Measurements from ENCODE around the gene TMEM109.

The TMEM109 gene

GRCh38 chr11:60913793-60914632 lies at the start of gene TMEM109:
TMEM109 (plus strand) TSS chr11:60914158; CDS start chr11:60919694, 5,536 bp downstream.
- peak; percentile 67 to 70 (median 68) for DNase-seq (ENCODE audit: low read depth in 2 of 3, low spot score in 2 of 3)

GRCh38 chr11:60864856-60865513 lies 49.0 kb upstream of the TMEM109 start:
- no peak for DNase-seq (ENCODE audit: low read depth in 2 of 3, low spot score in 2 of 3)

- no peak for DNase-seq (ENCODE audit: low read depth in 2 of 3, low spot score in 2 of 3)
Observed at GRCh38 chr11:60866911-60867870, 46.8 kb upstream of the TMEM109 start, which contains the start of gene ZP1. ZP1 (plus strand) TSS chr11:60867542; CDS start chr11:60867562, 20 bp downstream.

- DNase-seq (ENCODE audit: low read depth in 2 of 3, low spot score in 2 of 3), result no peak
Observed at GRCh38 chr11:60867871-60868681, 45.9 kb upstream of the TMEM109 start.

- no peak for DNase-seq (ENCODE audit: low read depth in 2 of 3, low spot score in 2 of 3)
Observed at GRCh38 chr11:60868682-60869450, 45.1 kb upstream of the TMEM109 start.

- DNase-seq (ENCODE audit: low read depth in 2 of 3, low spot score in 2 of 3), result no peak
Observed at GRCh38 chr11:60869451-60869825, 44.5 kb upstream of the TMEM109 start.

GRCh38 chr11:60870276-60870675 lies 43.7 kb upstream of the TMEM109 start:
- DNase-seq (ENCODE audit: low read depth in 2 of 3, low spot score in 2 of 3), result no peak

GRCh38 chr11:60870733-60871377 lies 43.1 kb upstream of the TMEM109 start:
- DNase-seq (ENCODE audit: low read depth in 2 of 3, low spot score in 2 of 3), result no peak

GRCh38 chr11:60871378-60872061 lies 42.4 kb upstream of the TMEM109 start:
- no peak for DNase-seq (ENCODE audit: low read depth in 2 of 3, low spot score in 2 of 3)

- no peak for DNase-seq (ENCODE audit: low read depth in 2 of 3, low spot score in 2 of 3)
Observed at GRCh38 chr11:60872124-60872960, 41.6 kb upstream of the TMEM109 start.

- no peak for DNase-seq (ENCODE audit: low read depth in 2 of 3, low spot score in 2 of 3)
Observed at GRCh38 chr11:60872961-60873524, 40.9 kb upstream of the TMEM109 start.

- DNase-seq (ENCODE audit: low read depth in 2 of 3, low spot score in 2 of 3), result no peak
Observed at GRCh38 chr11:60873533-60873932, 40.4 kb upstream of the TMEM109 start.

GRCh38 chr11:60874421-60875365 lies 39.3 kb upstream of the TMEM109 start:
- DNase-seq (ENCODE audit: low read depth in 2 of 3, low spot score in 2 of 3), result no peak

- DNase-seq (ENCODE audit: low read depth in 2 of 3, low spot score in 2 of 3), result no peak
Observed at GRCh38 chr11:60875366-60876167, 38.4 kb upstream of the TMEM109 start.

- DNase-seq (ENCODE audit: low read depth in 2 of 3, low spot score in 2 of 3), result no peak
Observed at GRCh38 chr11:60876168-60876485, 37.8 kb upstream of the TMEM109 start.
